ENCODE results near the gene GRK5. TPM values are rescaled to one million over a fixed set of nuclear protein-coding genes. Genes with fewer than 3 reads are reported as not detected.

GRK5 gene
- total RNA-seq, 4 donors from 2014 or later, result 5.4 to 13.0 (median 10.6) TPM

GRCh38 chr10:119364645-119365600 lies 157.6 kb downstream of the GRK5 start:
- intact Hi-C loops (cut with DNase I; ENCODE audit: low total_unique reads), result no loop called here
- WGBS, 2 donors, result 45 to 51% methylated on average over 11 of the region's 11 CpGs
- TF ChIP-seq, protein P1, sequence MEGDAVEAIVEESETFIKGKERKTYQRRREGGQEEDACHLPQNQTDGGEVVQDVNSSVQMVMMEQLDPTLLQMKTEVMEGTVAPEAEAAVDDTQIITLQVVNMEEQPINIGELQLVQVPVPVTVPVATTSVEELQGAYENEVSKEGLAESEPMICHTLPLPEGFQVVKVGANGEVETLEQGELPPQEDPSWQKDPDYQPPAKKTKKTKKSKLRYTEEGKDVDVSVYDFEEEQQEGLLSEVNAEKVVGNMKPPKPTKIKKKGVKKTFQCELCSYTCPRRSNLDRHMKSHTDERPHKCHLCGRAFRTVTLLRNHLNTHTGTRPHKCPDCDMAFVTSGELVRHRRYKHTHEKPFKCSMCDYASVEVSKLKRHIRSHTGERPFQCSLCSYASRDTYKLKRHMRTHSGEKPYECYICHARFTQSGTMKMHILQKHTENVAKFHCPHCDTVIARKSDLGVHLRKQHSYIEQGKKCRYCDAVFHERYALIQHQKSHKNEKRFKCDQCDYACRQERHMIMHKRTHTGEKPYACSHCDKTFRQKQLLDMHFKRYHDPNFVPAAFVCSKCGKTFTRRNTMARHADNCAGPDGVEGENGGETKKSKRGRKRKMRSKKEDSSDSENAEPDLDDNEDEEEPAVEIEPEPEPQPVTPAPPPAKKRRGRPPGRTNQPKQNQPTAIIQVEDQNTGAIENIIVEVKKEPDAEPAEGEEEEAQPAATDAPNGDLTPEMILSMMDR (IDR thresholded peaks at IDR 0.05), result no peak
- no peak for TF ChIP-seq POLR2A (IDR thresholded peaks at IDR 0.05)
- DNase-seq (ENCODE audit: low spot score in 2 of 2), result no peak
- H3K4me3 ChIP-seq (ENCODE audit: low read depth, poor library complexity, severe bottlenecking), result no peak overlapping the region

- WGBS, 2 donors, result 56 to 64% methylated on average over 12 of the region's 12 CpGs
- no peak for TF ChIP-seq POLR2A (IDR thresholded peaks at IDR 0.05)
- intact Hi-C loops (cut with DNase I; ENCODE audit: low total_unique reads), result no loop called here
- no peak for DNase-seq (ENCODE audit: low spot score in 2 of 2)
- no peak overlapping the region for H3K4me3 ChIP-seq (ENCODE audit: low read depth, poor library complexity, severe bottlenecking)
Measured at GRCh38 chr10:119365773-119366599, 158.6 kb downstream of the GRK5 start.

GRCh38 chr10:119367841-119368549 lies 160.6 kb downstream of the GRK5 start:
- H3K4me3 ChIP-seq (ENCODE audit: low read depth, poor library complexity, severe bottlenecking), result no peak overlapping the region
- 81 to 92% methylated on average over 21 of the region's 21 CpGs for WGBS, 2 donors
- intact Hi-C loops (cut with DNase I; ENCODE audit: low total_unique reads), result no loop called here
- no peak for DNase-seq (ENCODE audit: low spot score in 2 of 2)
- TF ChIP-seq, protein P1 (IDR thresholded peaks at IDR 0.05), result no peak
- TF ChIP-seq POLR2A (IDR thresholded peaks at IDR 0.05), result no peak

- DNase-seq (ENCODE audit: low spot score in 2 of 2), result no peak
- intact Hi-C loops (cut with DNase I; ENCODE audit: low total_unique reads), result no loop called here
- no peak for TF ChIP-seq POLR2A (IDR thresholded peaks at IDR 0.05)
- TF ChIP-seq, protein P1 (IDR thresholded peaks at IDR 0.05), result no peak
- 69 to 80% methylated on average over 6 to 7 of the region's 8 CpGs for WGBS, 2 donors
- H3K4me3 ChIP-seq (ENCODE audit: low read depth, poor library complexity, severe bottlenecking), result no peak overlapping the region
Measured at GRCh38 chr10:119368581-119368980, 161.2 kb downstream of the GRK5 start.

DNA sequence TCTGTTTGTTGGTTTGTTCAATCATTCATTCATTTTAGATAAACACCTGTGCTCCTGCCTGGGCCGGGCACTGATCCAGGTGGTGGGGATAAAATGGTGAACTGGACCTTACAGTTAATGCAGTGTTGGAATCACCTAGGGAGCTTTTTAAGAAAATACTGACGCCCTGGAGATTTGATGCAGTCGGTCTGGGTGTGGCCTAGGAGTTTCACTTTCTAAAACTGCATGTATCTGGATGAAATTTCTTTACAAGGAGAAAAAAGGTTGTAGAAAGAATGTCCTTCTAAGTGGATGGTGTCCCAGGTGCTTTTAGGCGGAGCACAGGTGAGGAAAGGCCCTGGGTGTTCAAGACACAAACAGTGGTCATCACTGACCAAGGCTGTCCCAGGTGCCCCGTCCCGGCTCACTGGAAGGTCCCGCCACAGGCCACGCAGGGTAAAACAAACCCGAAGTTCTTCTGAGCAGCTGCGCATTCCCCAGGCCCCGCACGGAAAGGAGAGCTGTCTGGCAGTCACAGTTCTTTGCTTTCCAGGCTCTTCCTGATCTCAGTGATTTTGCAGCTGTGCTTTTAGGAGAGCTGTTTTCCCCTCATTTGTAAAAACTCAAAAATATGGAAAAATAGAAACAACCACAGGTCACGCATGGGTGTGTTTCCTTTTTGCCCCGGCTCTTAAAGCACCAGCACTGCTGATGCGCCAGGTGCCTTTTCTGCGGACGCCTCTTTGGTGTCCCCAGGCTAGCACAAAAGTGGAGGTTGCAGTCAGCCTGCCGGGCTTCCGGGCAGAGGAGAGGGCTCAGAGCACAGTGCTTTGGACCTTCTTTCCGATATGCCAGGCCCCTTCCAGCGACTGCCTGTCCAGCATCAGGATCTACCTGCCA lies 161.9 kb downstream of the GRK5 start:
- no peak for DNase-seq (ENCODE audit: low spot score in 2 of 2)

More for the DNA sequence above, 161.9 kb downstream of the GRK5 start:
- intact Hi-C loops (cut with DNase I; ENCODE audit: low total_unique reads), result no loop called here
- no peak for TF ChIP-seq POLR2A (IDR thresholded peaks at IDR 0.05)
- TF ChIP-seq, protein P1 (IDR thresholded peaks at IDR 0.05), result no peak
- 66 to 71% methylated on average over 21 of the region's 21 CpGs for WGBS, 2 donors
- H3K4me3 ChIP-seq (ENCODE audit: low read depth, poor library complexity, severe bottlenecking), result no peak overlapping the region

Data from lower leg skin (tissue), 4 donors.